Neutrophil (primary cell): ENCODE results near the gene TRPM2.

Experiments used
- H3K27ac ChIP-seq: fragments of 200-600 bp; sonication (generic); 2 replicates; pipeline ENCODE4 v1.5.1; 2016; ENCODE audit warnings: mild to moderate bottlenecking, moderate library complexity
- H3K27me3 ChIP-seq: fragments of 200-600 bp; sonication (generic); 2 replicates; pipeline ENCODE4 v1.6.0; 2016; ENCODE audit warnings: mild to moderate bottlenecking
- H3K36me3 ChIP-seq: fragments of 200-600 bp; sonication (generic); 2 replicates; pipeline ENCODE4 v1.5.1; 2017
- H3K4me1 ChIP-seq, 2 experiments: fragments of 200-600 bp in 1 of 2; sonication (generic) in 1 of 2; 1 replicate in 1 of 2; 2 replicates in 1 of 2; pipeline versions ENCODE4 v1.5.1 to v1.6.1; 2013 to 2016; ENCODE audit warnings: low read depth in 1 of 2, low read length in 1 of 2, mild to moderate bottlenecking in 1 of 2, moderate library complexity in 1 of 2; ENCODE audit not compliant: control insufficient read depth in 1 of 2, insufficient read depth in 1 of 2
- H3K4me3 ChIP-seq, 2 experiments: fragments of 200-600 bp in 1 of 2; sonication (generic) in 1 of 2; 1 replicate in 1 of 2; 2 replicates in 1 of 2; pipeline ENCODE4 v1.5.1; 2013 to 2016; ENCODE audit warnings: low read depth in 1 of 2, low read length in 1 of 2, mild to moderate bottlenecking in 1 of 2, moderate library complexity in 1 of 2
- H3K9me3 ChIP-seq: fragments of 200-600 bp; sonication (generic); 2 replicates; pipeline ENCODE4 v1.5.1; 2016
- TF ChIP-seq, protein P1 (sequence below): fragments of 200-600 bp; sonication (generic); IDR thresholded peaks from 2 replicates; pipeline ENCODE4 v1.5.1; 2016; ENCODE audit warnings: antibody characterized with exemption

Gene TRPM2

DNA sequence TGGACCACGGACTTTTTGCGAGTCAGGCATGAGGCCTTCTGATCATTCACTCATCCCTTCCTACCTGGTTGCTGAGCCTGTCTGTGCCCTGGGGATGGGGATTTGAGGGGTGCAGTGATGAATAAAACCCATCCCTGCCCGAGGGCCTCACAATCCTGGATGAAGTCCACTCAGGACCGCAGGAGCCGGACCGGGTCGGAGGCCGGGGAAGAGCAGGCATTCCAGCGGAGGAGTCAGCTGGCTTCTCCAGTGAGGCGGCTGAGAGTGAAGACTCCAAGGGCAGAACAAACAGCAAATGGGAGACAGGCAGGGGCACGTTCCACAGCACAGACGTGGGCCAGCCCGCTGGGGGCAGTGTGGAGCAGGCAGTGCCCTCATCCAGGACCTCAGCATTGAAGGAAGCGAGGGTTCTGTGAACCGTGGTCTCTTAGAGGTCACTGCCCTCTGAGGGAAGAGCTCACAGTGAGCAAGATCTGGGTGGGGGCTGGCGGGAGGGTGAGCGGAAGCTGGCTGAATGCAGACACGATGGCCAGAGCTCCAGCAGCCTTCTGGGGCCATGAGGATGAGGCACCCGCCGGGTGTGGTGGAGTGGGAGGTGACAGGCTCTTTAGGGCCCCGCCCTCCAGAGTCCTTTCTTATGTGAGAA lies 91.0 kb downstream of the TRPM2 start:
- TF ChIP-seq, protein P1, sequence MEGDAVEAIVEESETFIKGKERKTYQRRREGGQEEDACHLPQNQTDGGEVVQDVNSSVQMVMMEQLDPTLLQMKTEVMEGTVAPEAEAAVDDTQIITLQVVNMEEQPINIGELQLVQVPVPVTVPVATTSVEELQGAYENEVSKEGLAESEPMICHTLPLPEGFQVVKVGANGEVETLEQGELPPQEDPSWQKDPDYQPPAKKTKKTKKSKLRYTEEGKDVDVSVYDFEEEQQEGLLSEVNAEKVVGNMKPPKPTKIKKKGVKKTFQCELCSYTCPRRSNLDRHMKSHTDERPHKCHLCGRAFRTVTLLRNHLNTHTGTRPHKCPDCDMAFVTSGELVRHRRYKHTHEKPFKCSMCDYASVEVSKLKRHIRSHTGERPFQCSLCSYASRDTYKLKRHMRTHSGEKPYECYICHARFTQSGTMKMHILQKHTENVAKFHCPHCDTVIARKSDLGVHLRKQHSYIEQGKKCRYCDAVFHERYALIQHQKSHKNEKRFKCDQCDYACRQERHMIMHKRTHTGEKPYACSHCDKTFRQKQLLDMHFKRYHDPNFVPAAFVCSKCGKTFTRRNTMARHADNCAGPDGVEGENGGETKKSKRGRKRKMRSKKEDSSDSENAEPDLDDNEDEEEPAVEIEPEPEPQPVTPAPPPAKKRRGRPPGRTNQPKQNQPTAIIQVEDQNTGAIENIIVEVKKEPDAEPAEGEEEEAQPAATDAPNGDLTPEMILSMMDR: no peak
- Histone ChIP-seq H3K4me1 (no peaks in the 10 kb centered on the region), H3K4me3 (no peak overlapping the region), H3K36me3 (peaks cover 52% of the 10 kb centered on the region), H3K27me3 (peaks cover 23% of the 10 kb centered on the region), H3K27ac (no peak overlapping the region), H3K9me3 (no peaks in the 10 kb centered on the region)

DNA sequence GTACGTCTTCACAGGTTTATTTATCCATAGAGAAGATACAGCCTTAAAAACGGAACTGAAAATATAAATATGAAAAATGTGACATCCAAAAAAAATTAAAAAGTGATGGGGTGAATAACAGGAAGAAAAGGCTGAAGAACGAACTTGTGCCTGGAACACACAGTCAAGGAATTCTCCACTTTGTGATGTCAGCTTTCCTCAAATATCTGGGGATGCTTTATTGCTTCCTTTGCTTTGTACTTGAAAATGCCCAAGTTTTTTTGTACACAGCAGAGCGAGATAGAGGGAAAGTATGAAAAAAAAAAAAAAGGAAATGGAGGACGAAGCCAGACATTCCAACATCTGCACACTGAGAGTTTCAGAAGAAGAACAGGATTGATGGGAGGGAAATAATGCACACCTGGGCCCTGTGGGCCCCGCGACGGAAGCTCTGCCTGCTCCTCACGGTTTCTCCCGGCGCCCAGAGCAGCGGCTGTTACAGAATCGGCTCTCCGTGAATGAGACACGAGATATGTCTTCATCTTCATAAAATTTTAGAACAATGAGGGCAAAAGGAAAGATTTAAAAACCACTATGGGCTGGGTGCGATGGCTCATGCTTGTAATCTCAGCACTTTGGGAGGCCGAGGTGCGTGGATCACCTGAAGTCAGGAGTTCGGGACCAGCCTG lies 91.9 kb downstream of the TRPM2 start:
- Histone ChIP-seq H3K4me3 (no peak overlapping the region), H3K27me3 (peaks cover 32% of the 10 kb centered on the region), H3K36me3 (peaks cover 43% of the 10 kb centered on the region), H3K27ac (no peak overlapping the region), H3K4me1 (no peaks in the 10 kb centered on the region), H3K9me3 (no peaks in the 10 kb centered on the region)
- TF ChIP-seq, protein P1: no peak

DNA sequence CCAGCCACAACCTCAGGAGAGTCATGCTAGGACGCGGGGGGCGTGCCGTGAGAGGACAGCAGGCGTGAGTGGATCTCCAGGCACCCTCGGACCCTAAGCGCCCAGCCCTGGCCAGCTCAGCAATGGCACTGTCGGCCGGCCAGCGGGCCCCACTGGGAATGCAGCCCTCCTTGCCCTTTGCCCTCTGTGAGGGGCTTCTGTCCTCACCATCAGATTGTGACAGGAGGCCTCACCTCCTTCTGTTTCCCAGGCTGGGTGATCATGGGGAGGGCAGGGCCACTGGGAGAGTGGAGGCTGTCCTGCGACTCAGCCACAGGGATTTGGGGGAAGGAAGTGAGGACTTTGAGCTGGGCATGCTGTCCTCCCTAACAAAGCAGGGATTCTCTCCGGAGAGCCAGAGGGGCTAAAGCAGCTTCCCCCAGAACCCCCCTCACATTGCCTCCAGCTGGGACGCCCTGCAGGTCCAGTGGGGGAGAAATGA lies 95.3 kb downstream of the TRPM2 start:
- Histone ChIP-seq H3K36me3 (peaks cover 9% of the 10 kb centered on the region), H3K27me3 (peaks cover 64% of the 10 kb centered on the region), H3K4me3 (no peak overlapping the region), H3K9me3 (no peaks in the 10 kb centered on the region), H3K27ac (no peak overlapping the region), H3K4me1 (no peaks in the 10 kb centered on the region)
- TF ChIP-seq, protein P1: no peak

DNA sequence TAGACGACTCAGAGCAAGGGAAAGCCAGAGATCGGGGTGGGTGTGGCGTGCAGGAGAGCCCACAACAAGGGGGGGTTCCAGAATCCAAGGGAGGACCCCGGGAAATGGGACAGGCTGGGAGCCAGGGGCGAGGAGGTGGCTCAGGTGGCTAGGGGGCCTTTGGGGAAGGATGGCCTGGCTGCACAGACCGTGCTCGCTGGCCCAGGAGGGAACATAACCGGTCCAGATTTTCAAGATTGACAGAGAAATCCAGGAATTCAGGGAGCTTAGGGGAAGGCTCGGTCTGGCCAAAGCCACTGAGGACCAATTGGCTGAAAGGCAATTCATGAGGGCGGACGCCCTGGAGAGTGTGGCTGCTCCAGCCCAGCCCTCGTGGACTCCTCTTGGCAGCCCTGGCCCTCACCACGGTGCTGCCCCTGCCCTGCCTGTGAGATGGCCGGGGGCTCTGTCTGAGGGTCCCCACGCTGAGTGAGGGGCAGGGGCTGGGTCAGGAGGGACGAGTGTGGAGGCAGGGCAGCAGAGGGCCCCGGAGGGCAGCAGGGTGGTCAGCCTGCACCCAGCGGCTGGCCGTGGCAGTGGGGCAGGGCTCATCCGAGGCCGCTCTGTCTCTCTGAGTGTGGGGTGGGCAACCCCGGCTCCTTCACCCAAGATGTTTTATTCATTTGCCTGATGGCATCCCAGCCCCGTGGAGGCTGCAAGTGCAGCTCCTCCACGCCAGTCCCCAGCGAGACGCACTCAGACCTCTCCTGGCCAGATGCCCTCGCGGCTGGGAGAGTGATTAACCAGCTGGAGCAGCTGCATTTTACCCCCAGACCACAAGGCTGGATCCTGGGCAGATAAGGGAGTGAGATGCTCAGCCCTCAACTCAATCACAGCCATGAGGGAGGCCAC lies 96.3 kb downstream of the TRPM2 start:
- TF ChIP-seq, protein P1: no peak
- H3K27ac ChIP-seq: no peak overlapping the region
- H3K4me3 ChIP-seq: no peak overlapping the region
- H3K36me3 ChIP-seq: no peaks in the 10 kb centered on the region
- H3K4me1 ChIP-seq: no peaks in the 10 kb centered on the region
- no peaks in the 10 kb centered on the region for H3K9me3 ChIP-seq
- peaks cover 74% of the 10 kb centered on the region for H3K27me3 ChIP-seq

DNA sequence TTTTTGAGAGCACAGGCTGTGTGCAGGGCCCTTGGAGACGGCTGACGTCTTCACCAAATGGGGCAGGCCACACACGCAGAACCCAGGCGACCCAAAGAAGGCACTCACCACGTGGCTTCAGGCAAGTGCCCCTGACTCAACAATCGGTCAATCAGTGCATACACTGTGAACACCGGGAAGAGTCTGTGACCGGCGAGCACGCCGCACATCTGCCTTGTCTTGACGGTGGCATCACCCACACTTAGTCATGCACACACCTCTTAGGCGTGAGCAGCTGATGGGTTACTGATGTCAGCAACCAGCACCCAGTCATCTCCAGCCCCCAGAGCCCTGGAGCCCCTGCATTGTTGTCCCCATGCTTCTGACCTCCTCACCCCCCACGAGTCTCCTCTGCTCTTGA lies 97.0 kb downstream of the TRPM2 start:
- Histone ChIP-seq H3K4me3 (no peak overlapping the region), H3K9me3 (no peaks in the 10 kb centered on the region), H3K27ac (no peak overlapping the region), H3K27me3 (peaks cover 79% of the 10 kb centered on the region), H3K36me3 (no peaks in the 10 kb centered on the region), H3K4me1 (no peaks in the 10 kb centered on the region)
- TF ChIP-seq, protein P1: no peak
